ENCODE data around the gene HOXB9.

DNA sequence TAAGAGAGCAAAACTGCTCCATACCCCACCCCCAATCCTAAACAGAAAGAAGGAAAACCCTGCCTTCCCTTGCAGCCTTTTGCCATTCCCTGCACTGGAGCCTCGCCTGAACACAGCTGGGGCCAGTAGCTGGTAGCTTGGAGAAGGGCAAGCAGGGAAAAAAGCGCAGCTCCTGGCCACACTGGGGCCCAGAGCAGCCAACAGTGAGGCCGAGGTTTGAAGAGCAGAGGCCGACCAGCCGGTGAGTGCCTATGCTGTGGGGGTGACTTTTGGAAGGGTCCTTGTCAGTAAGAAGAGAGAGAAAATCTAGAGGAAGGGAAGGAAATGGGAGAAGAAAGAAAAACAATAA lies 3.2 kb upstream of the HOXB9 start:
- TF ChIP-seq, protein P1, sequence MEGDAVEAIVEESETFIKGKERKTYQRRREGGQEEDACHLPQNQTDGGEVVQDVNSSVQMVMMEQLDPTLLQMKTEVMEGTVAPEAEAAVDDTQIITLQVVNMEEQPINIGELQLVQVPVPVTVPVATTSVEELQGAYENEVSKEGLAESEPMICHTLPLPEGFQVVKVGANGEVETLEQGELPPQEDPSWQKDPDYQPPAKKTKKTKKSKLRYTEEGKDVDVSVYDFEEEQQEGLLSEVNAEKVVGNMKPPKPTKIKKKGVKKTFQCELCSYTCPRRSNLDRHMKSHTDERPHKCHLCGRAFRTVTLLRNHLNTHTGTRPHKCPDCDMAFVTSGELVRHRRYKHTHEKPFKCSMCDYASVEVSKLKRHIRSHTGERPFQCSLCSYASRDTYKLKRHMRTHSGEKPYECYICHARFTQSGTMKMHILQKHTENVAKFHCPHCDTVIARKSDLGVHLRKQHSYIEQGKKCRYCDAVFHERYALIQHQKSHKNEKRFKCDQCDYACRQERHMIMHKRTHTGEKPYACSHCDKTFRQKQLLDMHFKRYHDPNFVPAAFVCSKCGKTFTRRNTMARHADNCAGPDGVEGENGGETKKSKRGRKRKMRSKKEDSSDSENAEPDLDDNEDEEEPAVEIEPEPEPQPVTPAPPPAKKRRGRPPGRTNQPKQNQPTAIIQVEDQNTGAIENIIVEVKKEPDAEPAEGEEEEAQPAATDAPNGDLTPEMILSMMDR (IDR thresholded peaks at IDR 0.05; ENCODE audit: insufficient read depth, low read depth, low read length) = no peak
- peak; percentile 62 for TF ChIP-seq EZH2 (IDR thresholded peaks at IDR 0.05; ENCODE audit: insufficient read depth, low read length)

Data from astrocyte (in vitro differentiated cells and primary cell).